ENCODE results near the gene MCM7.

Gene MCM7

GRCh38 chr7:100126931-100127865, 26.0 kb upstream of the MCM7 start, which contains the start of gene MBLAC1:
TSS of gene MBLAC1 (plus strand) at chr7:100126967. CDS start at chr7:100127396, 429 bp downstream.
- peak within 1 kb of the TSS; percentile 92 for H3K4me3 ChIP-seq (ENCODE audit: low read depth, low read length)
- DNase-seq (ENCODE audit: low read depth): peak; percentile 96
- no peak for TF ChIP-seq CTCF (conservative IDR thresholded peaks at IDR 0.05; ENCODE audit: low read depth, low read length)

DNA sequence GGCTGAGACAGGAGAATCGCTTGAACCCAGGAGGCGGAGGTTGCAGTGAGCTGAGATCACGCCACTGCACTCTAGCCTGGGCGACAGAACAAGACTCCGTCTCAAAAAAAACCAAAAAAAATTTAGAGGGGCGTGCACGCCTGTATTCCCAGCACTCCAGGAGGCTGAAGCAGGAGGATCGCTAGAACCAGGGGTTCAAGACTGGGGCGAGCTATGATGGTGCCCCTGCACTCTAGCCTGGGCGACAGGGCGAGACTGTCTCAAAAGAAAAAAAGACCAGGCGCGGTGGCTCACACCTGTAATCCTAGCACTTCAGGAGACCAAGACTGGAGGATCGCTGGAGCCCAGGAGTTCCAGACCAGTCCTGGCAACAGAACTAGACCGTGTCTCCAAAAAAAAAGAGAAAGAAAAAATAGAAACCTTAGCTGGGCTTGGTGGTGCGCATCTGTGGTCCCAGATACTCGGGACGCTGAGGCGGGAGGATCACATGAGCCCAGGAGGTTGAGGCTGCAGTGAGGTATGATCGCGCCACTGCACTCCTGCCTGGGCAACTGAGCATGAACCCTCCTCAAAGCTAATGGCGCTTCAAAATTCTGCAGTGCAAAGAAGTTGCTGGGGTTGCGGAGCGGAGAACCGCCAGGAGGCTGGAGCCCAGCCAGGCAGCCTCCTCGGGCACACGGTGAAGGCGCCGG, 25.2 kb upstream of the MCM7 start:
- no peak for DNase-seq (ENCODE audit: low read depth)
- peak overlapping the region; percentile 92 for H3K4me3 ChIP-seq (ENCODE audit: low read depth, low read length)
- TF ChIP-seq CTCF (conservative IDR thresholded peaks at IDR 0.05; ENCODE audit: low read depth, low read length): peak; percentile 10

- no peak for DNase-seq (ENCODE audit: low read depth)
- no peak for TF ChIP-seq CTCF (conservative IDR thresholded peaks at IDR 0.05; ENCODE audit: low read depth, low read length)
- no peak overlapping the region for H3K4me3 ChIP-seq (ENCODE audit: low read depth, low read length)
These were observed 23.4 kb upstream of the MCM7 start for GRCh38 chr7:100124301-100125230.

- H3K4me3 ChIP-seq (ENCODE audit: low read depth, low read length): no peak overlapping the region
- no peak for DNase-seq (ENCODE audit: low read depth)
- TF ChIP-seq CTCF (conservative IDR thresholded peaks at IDR 0.05; ENCODE audit: low read depth, low read length): no peak
These were observed 21.4 kb upstream of the MCM7 start for GRCh38 chr7:100122568-100122967.

GRCh38 chr7:100122067-100122466, 20.9 kb upstream of the MCM7 start:
- no peak for DNase-seq (ENCODE audit: low read depth)
- no peak for TF ChIP-seq CTCF (conservative IDR thresholded peaks at IDR 0.05; ENCODE audit: low read depth, low read length)
- no peak overlapping the region for H3K4me3 ChIP-seq (ENCODE audit: low read depth, low read length)

GRCh38 chr7:100120733-100121036, 19.5 kb upstream of the MCM7 start:
- no peak for DNase-seq (ENCODE audit: low read depth)
- no peak for TF ChIP-seq CTCF (conservative IDR thresholded peaks at IDR 0.05; ENCODE audit: low read depth, low read length)
- peak overlapping the region; percentile 9 for H3K4me3 ChIP-seq (ENCODE audit: low read depth, low read length)
